COLO668 (cell line): ENCODE results near the gene SRSF3.
"Not testable (repeated sequence)": the region's sequence is repeated elsewhere in the genome, so short reads cannot be mapped to it uniquely, and the experiment has no call there.

Source experiments
- DNase-seq: peaks from one replicate; lab custom pipeline; 2025; ENCODE audit not compliant: unreplicated experiment; lab: John Stamatoyannopoulos, UW

Gene SRSF3

DNA sequence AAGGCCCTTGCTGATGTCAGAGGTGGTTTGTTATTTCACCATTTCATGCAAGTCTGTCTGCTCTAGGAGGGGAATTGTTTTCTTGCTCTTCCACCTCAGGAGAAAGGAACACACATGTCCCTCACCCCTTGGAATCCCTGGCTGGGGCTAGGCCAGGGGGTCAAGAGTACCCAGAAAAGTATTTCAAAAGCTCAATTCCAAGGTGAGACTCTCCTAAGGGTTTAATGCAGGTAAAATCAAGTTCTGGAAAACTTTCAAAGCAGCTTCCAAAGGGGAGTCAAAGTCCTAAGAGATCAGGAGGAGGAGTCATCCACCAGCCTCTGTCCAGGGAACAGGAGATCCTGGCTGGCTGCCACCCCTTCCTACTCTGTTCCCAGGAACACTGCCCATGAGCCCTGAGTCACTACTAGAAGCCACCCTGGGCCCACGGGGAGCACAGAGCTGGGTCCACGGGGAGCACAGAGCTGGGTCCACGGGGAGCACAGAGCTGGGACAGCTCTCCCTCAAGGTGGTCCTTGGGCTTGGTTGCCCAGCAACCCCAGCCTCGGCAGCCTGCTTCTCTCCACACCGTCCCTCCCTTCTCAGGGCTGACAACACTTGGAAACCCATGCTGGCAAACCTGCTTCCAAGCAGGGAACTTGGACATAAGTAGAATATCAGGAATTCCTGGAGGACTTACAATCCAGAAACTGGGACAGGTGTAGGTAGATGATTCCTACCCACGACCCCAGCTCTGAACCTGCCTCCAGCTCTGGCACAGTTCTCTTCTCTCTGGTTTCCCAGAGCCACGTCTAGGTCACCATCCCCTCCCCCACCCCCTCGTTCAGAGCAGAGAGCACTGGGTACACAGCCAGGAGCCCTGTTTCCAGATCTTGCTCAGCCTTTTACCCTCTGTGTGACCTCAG, 49.0 kb downstream of the SRSF3 start:
- no peak for DNase-seq

DNA sequence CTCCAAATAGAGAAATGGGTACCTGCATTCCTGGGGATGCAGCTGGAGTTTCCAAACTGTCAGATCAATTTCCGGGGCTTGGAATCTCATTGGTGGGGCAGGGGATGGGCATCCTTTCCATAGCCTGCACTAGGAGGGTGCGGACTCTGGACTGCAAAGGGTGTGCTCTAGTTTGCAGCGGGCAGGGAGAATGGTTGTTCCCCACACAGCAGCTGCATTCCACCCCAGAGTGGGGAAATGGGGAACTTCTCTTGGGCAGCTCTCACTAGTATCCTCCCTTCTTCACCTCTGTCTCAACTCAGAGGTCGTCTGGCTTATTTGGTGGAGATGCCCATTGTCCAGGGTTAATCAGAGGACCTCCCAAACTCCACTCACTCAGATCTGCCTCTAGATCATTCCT, 49.8 kb downstream of the SRSF3 start:
- no peak for DNase-seq

DNA sequence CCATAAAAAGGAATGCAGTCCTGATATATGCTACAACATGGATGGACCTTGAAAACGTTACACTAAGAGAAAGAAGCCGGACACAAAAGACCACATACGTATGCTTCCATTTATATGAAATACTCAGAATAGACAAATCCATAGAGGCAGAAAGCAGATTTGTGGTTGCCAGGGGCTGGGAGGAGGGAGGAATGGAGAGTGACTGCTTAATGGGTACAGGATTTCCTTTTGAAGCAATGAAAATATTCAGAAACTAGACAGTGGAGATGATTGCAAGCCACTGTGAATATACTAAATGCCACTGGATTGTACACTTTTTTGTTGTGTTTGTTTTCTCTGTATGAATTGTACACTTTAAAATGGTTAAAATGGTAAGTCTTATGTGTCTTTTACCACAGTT, 54.9 kb downstream of the SRSF3 start:
- DNase-seq, result no peak

- no peak for DNase-seq
Measured at GRCh38 chr6:36649701-36650484, 55.7 kb downstream of the SRSF3 start.

GRCh38 chr6:36650848-36651478, 56.8 kb downstream of the SRSF3 start:
- DNase-seq, result no peak

- DNase-seq, result no peak
Measured at GRCh38 chr6:36651659-36652379, 57.7 kb downstream of the SRSF3 start.

GRCh38 chr6:36654469-36654868, 60.3 kb downstream of the SRSF3 start:
- DNase-seq, result not testable (repeated sequence)
